BLaER1 treated with 17β-estradiol and CSF1 and Interleukin-3, amounts not matched to agents 10 nM and 100 nM (cell line): ENCODE measurements around the gene C16orf92.
A peak's percentile ranks its signal among the peaks of the same experiment; 100 is the strongest.

Experiments used
- H3K27ac ChIP-seq, 11 experiments: shearing (Covaris generic); formaldehyde crosslinking; 2 replicates each; pipeline ENCODE4 v1.8.1; 2022
- H3K27me3 ChIP-seq, 11 experiments: shearing (Covaris generic); formaldehyde crosslinking; 2 replicates each; pipeline ENCODE4 v1.8.1; 2022
- H3K36me3 ChIP-seq, 11 experiments: shearing (Covaris generic); formaldehyde crosslinking; 2 replicates each; pipeline ENCODE4 v1.8.1; 2022
- H3K4me1 ChIP-seq, 10 experiments: shearing (Covaris generic); formaldehyde crosslinking; 2 replicates each; pipeline ENCODE4 v1.8.1; 2022
- H3K4me2 ChIP-seq, 11 experiments: shearing (Covaris generic); formaldehyde crosslinking; 2 replicates each; pipeline ENCODE4 v1.8.1; 2022
- H3K4me3 ChIP-seq, 10 experiments: shearing (Covaris generic); formaldehyde crosslinking; 2 replicates each; pipeline ENCODE4 v1.8.1; 2022
- H3K9ac ChIP-seq, 11 experiments: shearing (Covaris generic); formaldehyde crosslinking; 2 replicates each; pipeline ENCODE4 v1.8.1; 2022
- H3K9me3 ChIP-seq, 11 experiments: shearing (Covaris generic); formaldehyde crosslinking; replicated peaks in 1 of 11; 2 replicates each; pipeline ENCODE4 v1.8.1; 2022
- H4K20me1 ChIP-seq, 11 experiments: shearing (Covaris generic); formaldehyde crosslinking; 2 replicates each; pipeline ENCODE4 v1.8.1; 2022
- Cebpa-rat ChIP-seq, 11 experiments: shearing (Covaris generic); IDR thresholded peaks; 2 replicates each; pipeline ENCODE4 v1.8.1; 2022

Gene C16orf92

DNA sequence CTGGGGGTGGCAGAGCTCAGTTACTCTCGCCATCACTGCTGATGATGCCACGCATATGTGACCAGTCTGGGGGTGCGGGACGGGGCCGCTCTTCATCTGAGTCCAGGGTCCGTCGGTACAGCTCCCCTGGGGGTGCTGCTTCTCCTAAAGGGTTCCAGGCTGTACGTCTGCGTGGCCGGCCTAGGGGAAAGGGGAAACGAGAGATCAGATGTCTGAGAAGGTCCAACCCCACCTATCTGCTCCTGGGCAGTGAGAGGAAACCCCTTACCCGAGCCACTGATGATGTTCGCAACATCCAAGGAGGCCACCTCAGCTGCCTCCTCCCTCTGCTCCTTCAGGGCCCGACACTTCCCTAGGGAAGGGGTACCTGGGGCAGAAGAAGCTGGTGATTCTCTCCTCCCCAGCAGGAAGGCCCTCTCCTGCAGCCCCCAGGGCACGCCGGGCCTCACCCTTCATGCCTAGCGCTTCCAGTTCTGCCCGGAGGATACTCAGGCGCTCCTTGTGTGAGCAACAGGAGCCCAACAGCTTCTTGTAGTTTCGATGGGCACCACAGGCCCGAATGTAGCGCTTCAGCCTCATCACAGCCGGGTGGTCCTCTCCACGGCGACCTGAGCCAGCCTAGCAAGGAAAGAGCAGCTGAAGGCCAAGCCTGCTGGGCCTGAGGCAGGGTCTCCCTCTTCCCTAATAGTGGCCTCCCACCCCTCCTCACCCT is 29.7 kb upstream of the C16orf92 start:
- peak overlapping the region; percentile 90 to 97 (median 94) for H3K4me2 ChIP-seq
- no peaks in the 10 kb centered on the region for H3K27me3 ChIP-seq
- peaks cover 51 to 70% (median 61%) of the 10 kb centered on the region in 11 experiments for H3K36me3 ChIP-seq
- peak overlapping the region; percentile 80 to 99 (median 93); a peak in 21 of 22 replicates for H3K9ac ChIP-seq
- peaks cover 0 to 54% (median 12%) of the 10 kb centered on the region in 11 experiments; a peak in 11 of 22 replicates for H4K20me1 ChIP-seq
- no peaks in the 10 kb centered on the region for H3K9me3 ChIP-seq
- H3K27ac ChIP-seq, result peak overlapping the region in 9 of 11 experiments; percentile 92 to 99 (median 97); a peak in 15 of 22 replicates
- peak overlapping the region in 6 of 10 experiments; percentile 84 to 95 (median 90); a peak in 10 of 20 replicates for H3K4me3 ChIP-seq
- no peak for TF ChIP-seq Cebpa-rat (IDR thresholded peaks at IDR 0.05)
- peaks cover 39 to 49% (median 43%) of the 10 kb centered on the region in 10 experiments for H3K4me1 ChIP-seq

DNA sequence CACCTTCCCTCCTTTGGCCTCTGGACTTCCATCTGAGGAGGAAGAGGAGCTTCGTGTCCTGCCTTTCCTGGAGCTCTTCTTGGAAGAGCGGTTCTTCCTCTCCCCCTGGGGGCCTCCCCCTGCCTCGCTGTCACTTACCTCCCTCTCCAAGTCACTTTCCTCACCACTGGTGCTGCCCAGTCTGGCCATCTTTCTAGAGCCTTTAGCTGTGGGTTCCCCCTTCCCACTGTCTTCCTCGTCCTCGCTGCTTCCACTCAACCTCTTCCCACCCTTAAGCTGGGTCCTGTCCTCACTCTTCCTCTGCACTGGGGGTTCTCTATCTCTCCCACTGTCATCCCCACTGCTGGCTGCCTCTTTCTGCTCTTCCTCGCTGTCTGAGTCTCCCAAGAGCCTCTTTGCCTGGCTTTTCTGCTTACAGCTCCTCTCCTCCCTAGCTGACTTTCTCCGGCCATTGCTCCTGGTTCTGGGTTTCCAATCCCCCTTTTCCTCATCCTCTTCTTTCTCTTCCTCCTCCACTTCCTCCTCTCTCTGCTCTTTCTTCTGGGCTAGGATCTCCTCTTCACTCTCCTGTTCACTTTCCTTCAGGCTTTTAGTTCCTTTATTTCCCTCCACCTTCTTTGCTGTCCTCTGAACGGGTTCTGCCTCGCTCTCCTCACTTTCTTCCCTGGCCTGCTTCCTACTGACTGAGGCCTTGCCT is 28.9 kb upstream of the C16orf92 start:
- peaks cover 44 to 65% (median 56%) of the 10 kb centered on the region in 11 experiments for H3K36me3 ChIP-seq
- H3K9ac ChIP-seq, result peak overlapping the region; percentile 80 to 99 (median 93)
- peaks cover 0 to 47% (median 6%) of the 10 kb centered on the region in 11 experiments; a peak in 8 of 22 replicates for H4K20me1 ChIP-seq
- H3K4me1 ChIP-seq, result peaks cover 43 to 56% (median 48%) of the 10 kb centered on the region in 10 experiments
- TF ChIP-seq Cebpa-rat (IDR thresholded peaks at IDR 0.05), result no peak
- no peaks in the 10 kb centered on the region for H3K27me3 ChIP-seq
- peak overlapping the region; percentile 90 to 97 (median 94) for H3K4me2 ChIP-seq
- H3K27ac ChIP-seq, result peak overlapping the region in 9 of 11 experiments; percentile 92 to 99 (median 97); a peak in 17 of 22 replicates
- peak overlapping the region; percentile 72 to 95 (median 86) for H3K4me3 ChIP-seq
- H3K9me3 ChIP-seq, result no peaks in the 10 kb centered on the region

- H3K4me3 ChIP-seq, result peak overlapping the region; percentile 72 to 95 (median 86)
- peak overlapping the region; percentile 58 to 99 (median 96); a peak in 21 of 22 replicates for H3K27ac ChIP-seq
- peak overlapping the region; percentile 80 to 99 (median 93) for H3K9ac ChIP-seq
- H3K36me3 ChIP-seq, result peaks cover 37 to 58% (median 49%) of the 10 kb centered on the region in 11 experiments
- no peaks in the 10 kb centered on the region for H3K9me3 ChIP-seq
- H3K4me2 ChIP-seq, result peak overlapping the region; percentile 90 to 97 (median 94)
- no peak for TF ChIP-seq Cebpa-rat (IDR thresholded peaks at IDR 0.05)
- peaks cover 43 to 64% (median 55%) of the 10 kb centered on the region in 10 experiments for H3K4me1 ChIP-seq
- no peaks in the 10 kb centered on the region for H3K27me3 ChIP-seq
- H4K20me1 ChIP-seq, result peaks cover 0 to 46% (median 7%) of the 10 kb centered on the region in 11 experiments; a peak in 12 of 22 replicates
These were observed 28.2 kb upstream of the C16orf92 start for GRCh38 chr16:29994600-29995323.

DNA sequence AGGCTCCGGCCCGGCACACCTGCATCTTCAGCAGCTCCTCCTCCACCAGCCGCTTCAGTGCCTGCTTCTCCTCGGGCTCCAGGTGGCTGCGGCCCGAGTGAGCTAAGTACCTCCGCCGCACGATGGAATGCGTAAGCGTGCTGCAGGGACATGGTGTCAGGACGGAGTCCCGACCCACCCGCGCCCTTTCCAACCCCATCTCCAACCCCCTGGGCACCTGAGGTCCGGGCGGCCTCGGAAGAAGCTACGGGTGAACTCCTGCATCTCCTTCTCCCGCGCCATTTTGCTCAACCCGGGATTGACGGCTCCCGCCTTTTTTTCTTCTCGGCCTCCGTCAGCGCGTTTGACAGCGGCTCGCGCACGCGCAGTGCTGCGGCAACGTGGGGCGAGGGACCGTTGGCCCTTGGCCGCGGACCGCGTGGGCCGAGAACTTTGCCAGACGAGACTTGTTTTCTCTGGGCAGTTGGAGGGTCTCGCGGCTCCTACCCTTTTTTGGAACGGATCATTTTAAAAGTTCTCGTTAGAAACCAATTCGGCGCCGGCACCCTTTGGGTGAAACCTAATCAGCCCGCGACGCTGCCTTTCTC is 27.6 kb upstream of the C16orf92 start, which contains the start of gene HIRIP3:
Gene HIRIP3 (minus strand): TSS at position 294 of the 587 bp plus-strand sequence. CDS start 12 bp downstream, at position 282.
- Histone ChIP-seq H3K4me3 (peak within 1 kb of the TSS; percentile 72 to 95 (median 86)), H3K9ac (peak within 1 kb of the TSS; percentile 80 to 99 (median 93)), H3K4me2 (peak within 1 kb of the TSS; percentile 90 to 98 (median 94)), H4K20me1 (peaks cover 0 to 53% (median 12%) of the 10 kb centered on the region in 11 experiments; a peak in 17 of 22 replicates), H3K27ac (peak within 1 kb of the TSS; percentile 58 to 99 (median 96)), H3K27me3 (no peaks in the 10 kb centered on the region), H3K9me3 (no peaks in the 10 kb centered on the region), H3K36me3 (peaks cover 31 to 52% (median 42%) of the 10 kb centered on the region in 11 experiments), H3K4me1 (peaks cover 47 to 70% (median 61%) of the 10 kb centered on the region in 10 experiments)
- TF ChIP-seq Cebpa-rat (IDR thresholded peaks at IDR 0.05), result no peak

GRCh38 chr16:29995911-29996765 is 26.9 kb upstream of the C16orf92 start, which contains the start of gene INO80E:
TSS of gene INO80E (plus strand) at chr16:29996241. CDS start at chr16:29996311, 70 bp downstream.
- H3K4me3 ChIP-seq, result peak within 1 kb of the TSS; percentile 72 to 95 (median 86)
- peaks cover 0 to 54% (median 15%) of the 10 kb centered on the region in 11 experiments; a peak in 17 of 22 replicates for H4K20me1 ChIP-seq
- H3K4me2 ChIP-seq, result peak within 1 kb of the TSS; percentile 90 to 98 (median 94)
- H3K9me3 ChIP-seq, result no peaks in the 10 kb centered on the region
- peak within 1 kb of the TSS; percentile 58 to 99 (median 96) for H3K27ac ChIP-seq
- no peak for TF ChIP-seq Cebpa-rat (IDR thresholded peaks at IDR 0.05)
- H3K36me3 ChIP-seq, result peaks cover 24 to 44% (median 35%) of the 10 kb centered on the region in 11 experiments
- H3K4me1 ChIP-seq, result peaks cover 55 to 77% (median 68%) of the 10 kb centered on the region in 10 experiments
- H3K27me3 ChIP-seq, result no peaks in the 10 kb centered on the region
- H3K9ac ChIP-seq, result peak within 1 kb of the TSS; percentile 80 to 99 (median 93)

- H3K4me2 ChIP-seq, result peak overlapping the region; percentile 90 to 98 (median 94)
- TF ChIP-seq Cebpa-rat (IDR thresholded peaks at IDR 0.05), result no peak
- H4K20me1 ChIP-seq, result peaks cover 0 to 54% (median 22%) of the 10 kb centered on the region in 11 experiments; a peak in 17 of 22 replicates
- peaks cover 19 to 42% (median 28%) of the 10 kb centered on the region in 11 experiments for H3K36me3 ChIP-seq
- H3K27ac ChIP-seq, result peak overlapping the region in 9 of 11 experiments; percentile 92 to 99 (median 97); a peak in 18 of 22 replicates
- H3K9me3 ChIP-seq, result no peaks in the 10 kb centered on the region
- no peaks in the 10 kb centered on the region for H3K27me3 ChIP-seq
- peaks cover 55 to 82% (median 75%) of the 10 kb centered on the region in 10 experiments for H3K4me1 ChIP-seq
- H3K4me3 ChIP-seq, result peak overlapping the region; percentile 72 to 95 (median 86)
- peak overlapping the region; percentile 80 to 99 (median 93) for H3K9ac ChIP-seq
These were observed 26.2 kb upstream of the C16orf92 start for GRCh38 chr16:29996766-29997250.

DNA sequence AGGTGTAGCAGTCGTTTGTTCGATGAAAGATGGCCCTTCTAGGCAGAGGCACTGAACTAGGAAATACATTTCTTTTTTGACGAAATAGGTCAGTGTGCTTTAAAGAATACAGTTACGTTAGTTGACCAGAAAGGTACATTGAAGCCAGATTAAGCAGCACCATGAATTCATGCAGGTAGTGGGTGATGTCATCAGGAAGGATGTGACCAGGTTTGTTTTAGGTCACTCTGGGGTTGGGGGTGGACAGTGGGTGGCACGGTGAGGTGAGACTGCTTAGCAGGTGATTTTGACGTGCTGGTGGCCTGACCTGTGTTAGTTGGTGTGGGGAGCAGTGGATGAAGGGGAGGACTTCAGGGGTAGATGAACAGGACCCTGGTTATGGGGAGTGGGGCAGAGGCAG is 23.4 kb upstream of the C16orf92 start:
- Histone ChIP-seq H3K27me3 (no peaks in the 10 kb centered on the region), H3K9me3 (no peaks in the 10 kb centered on the region), H3K36me3 (peaks cover 0 to 28% (median 11%) of the 10 kb centered on the region in 11 experiments; a peak in 12 of 22 replicates), H3K27ac (0 out of 22 replicates have a peak overlapping the region, but pooled peaks of 1 of the 11 experiments have one; percentile 10), H4K20me1 (peaks cover 8 to 62% (median 44%) of the 10 kb centered on the region in 11 experiments; a peak in 19 of 22 replicates), H3K4me2 (peak overlapping the region in 10 of 11 experiments; percentile 14 to 94 (median 80); a peak in 19 of 22 replicates), H3K4me1 (peaks cover 34 to 87% (median 82%) of the 10 kb centered on the region in 10 experiments), H3K9ac (peak overlapping the region in 6 of 11 experiments; percentile 9 to 60 (median 32); a peak in 5 of 22 replicates), H3K4me3 (no peak overlapping the region)
- TF ChIP-seq Cebpa-rat (IDR thresholded peaks at IDR 0.05), result no peak
